GM19193 (cell line): ENCODE measurements around the gene FUS.

Experiments used
- POLR2A ChIP-seq: IDR thresholded peaks from 4 replicates; pipeline ENCODE4 v1.6.1; 2011; ENCODE audit not compliant: insufficient read depth, insufficient read length; ENCODE audit errors: extremely low read depth

The FUS gene

DNA sequence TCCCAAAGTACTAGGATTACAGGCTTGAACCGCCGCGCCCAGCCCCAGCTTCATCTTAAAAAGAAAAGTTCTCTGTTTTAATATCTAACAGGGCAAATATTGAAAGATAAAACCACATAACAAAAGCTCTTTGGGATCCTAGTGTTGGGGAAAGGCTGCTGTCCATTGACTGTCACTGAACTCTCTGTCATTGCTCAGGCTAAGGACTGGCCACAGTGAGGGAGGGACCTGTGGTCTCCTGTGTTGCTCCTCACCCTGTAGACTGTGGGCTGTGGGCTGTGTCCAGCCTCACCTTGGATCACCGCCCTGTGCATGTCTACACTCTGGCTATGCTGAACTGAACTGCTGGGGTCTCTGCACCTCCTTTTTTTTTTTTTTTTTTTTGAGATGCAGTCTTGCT is 48.3 kb downstream of the FUS start:
- no peak for TF ChIP-seq POLR2A

DNA sequence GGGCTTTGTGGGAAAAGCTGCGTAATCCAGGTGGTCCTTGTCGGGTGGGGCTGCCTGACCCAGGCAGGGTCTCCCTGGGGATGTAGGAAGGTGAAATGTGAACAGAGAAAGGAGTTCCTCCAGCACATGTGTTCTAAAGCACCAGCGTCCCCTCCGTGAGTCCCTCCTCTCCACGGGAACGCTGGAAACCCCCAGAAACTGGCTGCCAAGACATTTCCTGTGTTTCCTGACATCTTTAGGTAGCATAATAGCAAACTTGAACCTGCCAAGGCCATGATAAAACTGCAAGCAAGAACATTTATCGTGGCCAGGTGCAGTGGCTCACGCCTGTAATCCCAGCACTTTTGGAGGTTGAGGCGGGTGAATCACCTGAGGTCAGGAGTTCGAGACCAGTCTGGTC is 49.6 kb downstream of the FUS start:
- no peak for TF ChIP-seq POLR2A

DNA sequence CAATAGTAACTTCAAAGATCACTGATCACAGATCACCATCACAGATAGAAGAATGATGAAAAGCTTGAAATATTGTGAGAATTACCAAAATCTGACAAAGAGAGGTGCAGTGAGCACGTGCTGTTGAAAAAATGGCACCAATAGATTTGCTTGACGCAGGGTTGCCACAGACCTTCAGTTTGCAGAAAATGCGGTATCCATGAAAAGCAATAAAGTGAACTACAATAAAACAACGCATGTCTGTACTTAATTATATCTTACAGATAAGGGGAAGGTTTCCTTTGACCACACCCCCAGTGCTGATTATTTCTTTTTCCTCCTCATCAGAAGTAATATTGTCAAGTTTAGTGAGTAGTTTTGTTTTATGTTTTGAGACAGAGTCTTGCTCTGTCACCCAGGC is 58.1 kb downstream of the FUS start:
- no peak for TF ChIP-seq POLR2A
